NCI-H187 (cell line): ENCODE measurements around the gene NCCRP1.

Experiments
- DNase-seq, 2 experiments: peaks; one replicate each; lab custom pipeline; 2025; lab: John Stamatoyannopoulos, UW

NCCRP1 gene, protein sequence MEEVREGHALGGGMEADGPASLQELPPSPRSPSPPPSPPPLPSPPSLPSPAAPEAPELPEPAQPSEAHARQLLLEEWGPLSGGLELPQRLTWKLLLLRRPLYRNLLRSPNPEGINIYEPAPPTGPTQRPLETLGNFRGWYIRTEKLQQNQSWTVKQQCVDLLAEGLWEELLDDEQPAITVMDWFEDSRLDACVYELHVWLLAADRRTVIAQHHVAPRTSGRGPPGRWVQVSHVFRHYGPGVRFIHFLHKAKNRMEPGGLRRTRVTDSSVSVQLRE

DNA sequence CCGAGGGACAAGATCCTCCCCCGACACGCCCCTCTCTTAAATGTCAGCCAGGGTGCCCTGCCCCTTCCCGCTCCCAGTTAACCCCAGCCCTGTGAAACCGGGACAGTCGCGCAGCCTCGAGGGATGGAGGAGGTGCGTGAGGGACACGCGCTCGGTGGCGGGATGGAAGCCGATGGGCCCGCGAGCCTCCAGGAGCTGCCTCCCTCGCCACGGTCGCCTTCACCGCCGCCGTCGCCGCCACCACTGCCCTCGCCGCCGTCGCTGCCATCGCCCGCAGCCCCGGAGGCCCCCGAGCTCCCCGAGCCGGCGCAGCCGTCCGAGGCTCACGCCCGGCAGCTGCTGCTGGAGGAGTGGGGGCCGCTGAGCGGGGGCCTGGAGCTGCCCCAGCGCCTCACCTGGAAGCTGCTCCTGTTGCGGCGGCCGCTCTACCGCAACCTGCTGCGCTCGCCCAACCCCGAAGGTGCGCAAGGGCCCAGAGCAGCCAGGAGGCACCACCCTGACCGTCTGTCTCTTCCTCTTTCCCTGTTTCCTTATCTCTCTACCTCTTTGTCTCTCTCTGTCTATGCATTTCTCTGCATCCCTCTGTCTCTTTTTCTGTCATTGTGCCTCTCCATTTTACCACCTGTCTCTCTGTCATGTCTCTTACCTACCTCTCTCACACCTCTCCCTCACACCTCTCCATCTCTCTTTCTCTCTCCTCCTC lies at the start of gene NCCRP1:
TSS of gene NCCRP1 (plus strand) at position 105 of the 703 bp plus-strand sequence. CDS start at position 124, 19 bp downstream.
- no peak for DNase-seq

DNA sequence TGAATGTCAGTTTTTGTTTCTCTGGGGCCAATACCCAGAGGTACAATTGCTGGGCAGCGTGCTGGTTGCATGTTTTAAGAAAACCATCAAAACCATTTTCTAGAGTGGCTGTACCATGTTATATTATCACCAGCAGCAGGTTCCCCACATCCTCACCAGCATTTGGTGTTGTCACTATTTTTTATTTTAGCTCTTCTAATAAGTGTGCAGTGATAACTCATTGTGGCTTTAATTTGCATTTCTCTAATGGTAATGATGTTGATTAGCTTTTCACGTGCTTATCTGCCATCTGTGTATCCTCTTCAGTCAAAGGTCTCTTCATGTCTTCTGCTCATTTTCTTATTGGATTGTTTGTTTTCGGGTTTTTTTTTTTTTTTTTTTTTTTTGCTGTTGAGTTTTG lies 49.3 kb upstream of the NCCRP1 start:
- no peak for DNase-seq

DNA sequence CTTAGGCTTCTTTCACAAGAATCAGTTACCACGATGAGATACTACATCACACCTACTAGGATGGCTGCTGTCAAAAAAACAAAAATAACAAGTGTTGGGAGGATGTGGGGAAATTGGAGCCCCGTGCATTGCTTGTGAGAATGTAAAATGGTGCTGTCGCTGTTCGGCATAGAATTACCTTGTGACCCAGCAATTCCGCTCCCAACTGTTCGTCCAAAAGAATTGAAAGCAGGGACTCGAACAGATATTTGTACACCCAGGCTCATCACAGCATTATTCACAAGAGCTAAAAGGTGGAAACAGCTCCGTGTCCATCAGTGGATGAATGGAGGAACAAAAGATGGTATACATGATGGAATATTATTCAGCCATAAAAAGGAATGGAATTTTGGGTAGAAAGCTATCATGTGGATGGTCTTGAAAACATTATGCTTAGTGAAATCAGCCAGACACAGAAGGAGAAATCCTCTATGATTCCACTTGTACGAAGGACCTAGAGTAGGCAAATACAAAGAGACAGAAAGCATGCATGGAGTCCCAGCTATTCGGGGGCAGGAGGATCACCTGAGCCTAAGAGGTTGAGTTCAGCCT lies 47.7 kb upstream of the NCCRP1 start:
- no peak for DNase-seq

DNA sequence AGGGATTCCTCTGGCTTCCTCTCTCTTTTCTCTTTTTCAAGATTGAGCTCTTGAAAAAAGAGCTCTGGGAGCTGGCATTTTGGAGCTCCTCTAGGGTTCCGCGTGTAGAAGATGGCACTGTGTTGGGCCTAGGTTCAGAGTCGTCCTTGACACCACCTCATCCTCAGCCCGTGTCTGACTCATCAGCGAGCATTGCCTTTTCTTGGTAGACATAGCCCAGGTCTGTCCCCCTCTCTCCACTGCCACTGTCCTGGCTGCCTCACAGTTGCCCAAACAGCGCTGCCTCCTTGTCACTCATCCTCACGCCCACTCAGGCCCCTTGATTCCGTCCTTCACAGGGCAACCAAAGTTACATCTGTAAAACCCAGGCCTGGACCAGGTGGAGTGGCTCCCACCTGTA lies 46.5 kb upstream of the NCCRP1 start:
- no peak for DNase-seq

DNA sequence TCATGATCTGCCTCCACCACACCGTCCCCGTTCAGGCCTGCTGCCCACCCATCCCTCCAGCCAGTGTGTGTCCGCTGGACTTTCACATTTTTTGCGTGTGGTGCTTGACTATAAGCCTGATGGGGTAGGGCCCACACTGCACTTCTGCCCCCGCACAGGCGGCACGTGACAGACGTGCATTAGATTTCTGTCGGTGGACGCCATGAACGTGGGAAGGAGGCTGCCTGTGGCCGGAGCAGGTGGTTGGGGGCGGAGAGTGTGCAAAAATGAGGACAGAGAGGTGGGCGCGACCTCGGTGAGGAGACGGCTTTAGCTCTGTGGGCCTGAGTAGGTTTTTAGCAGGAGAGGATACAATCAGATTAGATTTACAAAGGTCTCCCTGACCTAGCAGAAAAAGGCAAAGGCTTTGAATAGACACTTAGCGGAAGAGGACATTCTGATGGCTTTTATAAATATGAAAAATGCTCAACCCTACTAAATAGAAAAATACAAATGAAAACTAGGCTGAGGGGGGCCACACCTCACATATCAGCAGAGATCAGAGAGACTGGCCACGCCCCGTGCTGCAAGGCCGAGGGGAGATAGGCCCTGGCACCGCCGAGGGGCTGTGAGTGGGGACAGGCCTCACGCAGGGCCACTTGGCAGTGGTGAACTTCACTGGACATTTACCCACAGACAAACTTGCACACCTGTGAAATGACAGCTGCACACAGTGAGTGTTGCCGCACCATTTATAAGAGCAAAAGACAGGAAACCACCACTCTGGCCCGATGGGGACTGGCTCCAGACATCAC lies 45.8 kb upstream of the NCCRP1 start:
- DNase-seq: no peak

DNA sequence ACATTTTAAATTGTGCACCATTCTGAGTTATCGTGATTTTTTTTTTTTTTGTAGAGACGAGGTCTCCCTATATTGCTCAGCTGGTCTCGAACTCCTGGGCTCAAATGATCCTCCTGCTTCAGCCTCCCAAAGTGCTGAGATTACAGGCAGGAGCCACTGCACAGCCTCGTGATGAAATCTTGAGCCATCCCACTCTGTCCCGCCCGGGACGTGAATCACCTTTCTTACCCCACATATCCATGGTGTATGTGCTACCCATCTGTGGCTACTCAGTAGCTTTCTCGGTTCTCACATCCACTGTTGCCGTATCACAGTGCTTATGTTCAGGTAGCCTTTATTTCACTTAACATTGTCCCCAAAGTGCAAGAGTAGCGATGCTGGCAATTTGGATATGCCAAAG lies 44.7 kb upstream of the NCCRP1 start:
- DNase-seq: no peak

DNA sequence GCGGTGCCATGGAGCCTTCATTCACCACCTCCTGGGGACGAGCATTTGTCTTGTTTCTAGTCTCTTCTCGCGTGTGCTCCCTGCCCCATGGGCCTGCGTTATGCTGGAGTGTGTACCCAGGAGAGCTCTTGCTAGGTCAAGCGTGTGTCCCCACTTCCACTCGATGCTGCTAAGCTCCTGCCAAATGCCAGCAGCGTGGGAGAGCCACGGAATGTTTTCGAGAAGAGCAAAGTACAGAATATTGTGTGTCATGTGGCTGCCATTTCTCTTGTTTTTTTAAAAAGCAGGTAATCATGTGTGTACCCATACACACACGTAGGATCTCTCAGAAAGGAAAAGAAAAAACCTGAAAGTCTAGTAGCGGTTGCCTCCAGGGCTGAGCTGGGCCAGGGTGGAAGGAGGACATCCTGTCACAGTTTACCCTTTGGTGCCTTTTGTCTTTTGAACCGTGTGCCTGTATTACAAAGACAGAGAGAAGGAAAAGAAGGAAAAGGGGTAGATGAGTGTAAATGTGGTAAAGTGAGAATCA lies 42.6 kb upstream of the NCCRP1 start:
- DNase-seq: no peak

DNA sequence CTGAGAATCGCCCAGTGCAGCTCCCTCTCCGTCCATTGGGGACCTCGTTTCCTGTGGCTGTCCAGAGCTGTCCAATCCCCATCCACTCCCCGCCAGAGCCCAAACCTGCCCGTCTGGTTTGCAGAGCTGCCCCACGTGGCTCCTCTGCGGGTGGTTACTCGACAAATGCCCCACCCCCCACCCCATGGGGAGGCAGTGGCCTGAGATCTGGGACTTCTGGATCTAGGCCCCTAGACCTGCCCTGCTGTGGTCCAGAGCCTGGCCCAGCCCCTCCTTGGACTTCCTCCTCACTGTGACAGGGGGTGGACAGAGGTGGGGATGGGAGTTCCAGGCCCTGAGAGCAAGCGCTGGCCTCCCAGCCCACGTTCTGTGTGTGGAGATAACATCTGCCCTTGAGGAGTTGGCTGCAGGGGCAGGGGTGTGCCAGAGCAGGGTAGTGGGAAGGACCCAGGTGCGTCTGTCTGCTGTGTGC lies 42.1 kb upstream of the NCCRP1 start:
- no peak for DNase-seq

DNA sequence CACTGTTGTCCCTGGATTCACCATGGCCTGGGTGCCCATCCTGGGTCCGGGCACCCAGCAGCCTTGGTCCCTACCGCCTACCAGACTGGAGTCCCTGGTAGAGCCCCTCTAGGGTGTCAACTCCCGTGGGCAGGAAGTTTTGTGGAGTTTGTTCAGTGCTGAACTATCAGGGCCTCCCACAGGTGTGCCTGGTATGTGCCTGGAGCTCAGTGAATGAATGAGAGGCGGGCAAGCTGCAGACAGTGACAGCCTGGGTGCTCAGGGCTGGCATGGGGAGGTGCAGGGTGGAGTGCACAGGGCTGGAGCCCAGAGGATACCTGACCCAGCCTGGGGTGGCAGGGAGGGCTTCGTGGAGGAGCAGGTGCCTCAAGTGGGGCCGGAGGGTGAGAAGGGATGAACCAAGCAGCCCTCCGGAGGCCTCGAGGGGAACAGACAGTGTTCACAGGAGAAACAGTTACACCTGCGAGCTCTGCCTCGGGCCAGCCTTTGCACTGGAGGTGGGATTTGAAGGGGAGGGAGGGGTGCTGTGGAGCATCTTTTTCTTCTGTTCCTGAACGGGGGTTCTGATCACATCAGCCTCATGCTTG lies 41.6 kb upstream of the NCCRP1 start:
- no peak for DNase-seq

DNA sequence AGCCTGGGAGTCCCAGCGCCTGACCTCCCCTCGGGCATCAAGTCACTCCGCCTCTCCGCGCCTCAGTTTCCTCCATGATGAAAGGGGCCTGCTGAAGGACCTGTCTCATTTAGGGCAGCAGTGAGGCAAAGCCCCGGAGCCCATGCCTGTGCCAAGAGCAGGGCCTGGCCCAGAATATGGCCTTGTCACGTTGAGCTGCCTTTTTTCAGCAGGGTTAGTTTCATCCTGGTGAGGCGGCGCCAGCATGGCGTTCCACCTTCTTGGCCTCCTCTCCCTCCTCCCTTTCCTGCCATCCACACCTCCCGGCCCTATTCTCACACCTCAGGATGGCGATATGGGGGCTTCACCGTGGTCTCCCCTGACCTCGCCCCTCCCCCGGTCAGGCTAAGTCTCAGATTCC lies 41.0 kb upstream of the NCCRP1 start:
- no peak for DNase-seq

DNA sequence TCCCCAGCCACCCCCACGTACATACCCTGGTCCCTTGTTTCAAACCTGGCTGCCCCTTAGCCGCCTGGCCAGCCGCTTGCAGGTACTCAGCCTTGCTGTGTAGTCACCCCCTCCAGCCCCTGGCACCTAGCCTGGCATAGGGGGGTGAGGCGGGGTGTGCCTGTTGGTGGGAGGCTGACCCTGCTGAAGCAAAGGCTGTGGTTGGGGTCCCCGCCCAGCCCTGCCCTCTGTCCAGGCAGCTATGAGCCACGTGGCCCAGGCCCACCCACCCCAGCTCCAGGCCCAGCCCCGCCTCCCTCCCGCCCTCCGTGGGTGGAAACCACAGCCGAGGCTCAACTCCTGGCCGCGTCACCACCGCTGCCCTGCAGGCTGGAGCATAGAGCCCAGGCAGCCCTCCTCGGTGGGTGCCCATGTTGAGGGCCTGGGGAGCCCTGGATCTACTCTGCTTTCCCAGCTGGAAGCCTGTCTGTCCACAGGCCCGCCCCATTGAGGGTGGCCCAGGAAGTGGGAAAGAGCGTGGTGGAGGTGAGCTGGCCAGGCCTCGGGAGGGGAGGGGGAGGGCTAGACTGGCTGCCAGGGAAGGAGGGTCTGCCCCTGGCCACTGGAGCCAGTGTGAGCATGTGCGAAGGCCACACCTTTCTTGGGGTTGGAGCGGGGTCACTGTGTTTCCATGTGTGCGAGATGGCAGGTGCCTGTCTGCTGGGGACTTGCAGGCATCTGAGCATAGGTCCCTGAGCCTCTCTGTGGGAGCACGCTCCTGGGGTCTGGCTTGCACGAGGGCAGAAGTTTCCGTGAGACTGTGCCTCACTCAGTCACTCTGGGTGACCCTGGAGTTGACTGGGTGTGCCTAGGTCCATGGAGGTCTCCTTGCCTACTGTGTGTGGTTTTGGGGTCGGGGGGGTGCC lies 40.2 kb upstream of the NCCRP1 start:
- DNase-seq: no peak

DNA sequence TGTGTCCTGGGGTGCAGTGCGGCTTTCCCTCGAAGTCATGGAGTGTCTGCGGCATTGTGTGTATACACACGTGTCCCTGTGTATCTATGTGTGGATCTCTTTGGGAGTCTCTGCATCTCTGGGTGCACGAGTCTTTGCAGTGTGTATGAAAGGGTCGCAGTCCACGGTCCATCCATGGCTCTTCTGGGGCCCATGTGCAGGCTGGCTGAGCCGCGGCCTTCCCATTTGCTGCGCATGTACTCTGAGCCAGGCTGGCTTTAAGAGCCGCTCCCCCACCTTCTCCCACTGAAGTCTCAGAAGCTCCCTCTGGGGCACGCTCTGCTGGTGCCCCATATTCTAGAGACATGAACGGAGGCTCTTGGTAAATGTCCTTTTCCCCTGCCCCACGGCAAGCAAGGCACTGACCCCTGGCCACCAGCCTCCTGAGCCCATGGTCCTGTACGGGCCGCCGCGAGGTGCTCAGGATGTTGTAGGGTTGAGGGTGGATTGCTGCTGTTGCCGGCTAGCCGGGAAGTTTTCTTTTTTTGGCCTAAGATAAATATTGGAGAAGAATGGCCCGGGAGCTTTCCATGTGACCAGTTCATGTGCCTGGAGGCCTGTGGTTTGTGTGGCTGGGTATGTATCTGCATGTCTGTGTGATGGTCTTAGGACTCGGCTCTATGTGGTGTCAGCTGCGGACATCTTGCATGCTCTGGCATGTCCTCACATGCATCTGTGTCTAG lies 39.3 kb upstream of the NCCRP1 start:
- no peak for DNase-seq

DNA sequence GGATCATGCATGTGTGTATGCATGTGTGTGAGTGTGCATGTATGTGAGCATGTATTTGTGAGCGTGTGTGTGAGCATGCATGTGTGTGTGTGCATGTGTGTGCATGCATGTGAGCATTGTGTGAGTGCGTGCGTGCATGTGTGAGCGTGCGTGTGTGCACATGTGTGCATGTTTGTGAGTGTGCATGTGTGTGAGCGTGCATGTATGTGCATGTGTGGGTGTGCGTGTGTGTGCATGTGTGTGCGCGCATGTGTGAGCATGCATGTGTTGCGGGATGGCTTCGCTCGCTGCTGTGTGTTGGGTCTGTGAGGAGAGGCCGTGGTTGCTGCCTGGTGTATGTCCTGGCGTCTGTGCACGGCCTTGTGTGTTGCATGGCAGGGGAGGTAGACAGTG lies 38.8 kb upstream of the NCCRP1 start:
- DNase-seq: no peak

DNA sequence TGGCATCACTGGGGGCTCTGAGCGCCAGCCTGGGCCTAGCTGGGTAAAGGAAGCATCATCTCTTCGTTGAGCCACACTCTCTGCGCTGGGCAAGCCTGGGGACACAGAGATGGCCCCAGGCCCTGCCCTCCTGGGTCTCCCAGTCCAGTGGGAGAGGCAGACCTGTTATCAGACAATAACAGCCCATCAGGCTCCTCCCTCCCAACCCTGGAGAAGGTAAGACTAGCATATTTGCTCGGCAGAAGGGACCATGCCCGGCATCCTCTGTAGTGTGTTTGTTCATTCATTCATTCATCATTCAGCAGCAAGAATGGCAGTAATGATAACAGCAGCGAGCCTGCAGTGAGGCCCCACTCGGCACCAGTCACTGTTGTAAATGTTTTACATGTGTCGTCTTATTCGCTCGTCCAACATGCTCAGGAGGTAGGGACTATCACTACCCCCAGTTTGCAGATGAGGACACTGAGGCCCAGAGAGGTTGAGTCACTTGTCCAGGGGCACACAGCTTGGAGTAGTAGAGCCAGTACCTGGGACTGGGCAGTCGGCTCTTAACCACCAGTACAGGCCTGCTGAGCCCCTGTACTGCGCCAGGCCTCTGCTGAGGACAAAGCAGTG lies 38.0 kb upstream of the NCCRP1 start:
- DNase-seq: no peak

DNA sequence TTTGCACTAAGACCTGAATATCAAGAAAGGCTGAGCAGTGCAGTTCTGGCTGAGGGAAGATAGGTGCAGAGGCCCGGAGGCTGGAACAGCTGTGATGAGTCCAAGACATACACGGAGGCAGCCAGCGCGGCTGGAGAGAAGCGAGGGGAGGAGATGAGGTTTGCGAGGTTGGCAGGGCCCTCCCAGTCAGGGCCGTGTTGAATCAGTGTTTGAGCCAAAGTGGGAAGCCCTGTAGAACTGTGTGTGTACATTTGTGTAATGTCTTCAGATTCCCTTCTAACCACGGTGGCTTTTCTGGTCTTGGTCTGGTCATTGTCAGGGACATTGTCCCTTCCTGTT lies 36.3 kb upstream of the NCCRP1 start:
- no peak for DNase-seq

DNA sequence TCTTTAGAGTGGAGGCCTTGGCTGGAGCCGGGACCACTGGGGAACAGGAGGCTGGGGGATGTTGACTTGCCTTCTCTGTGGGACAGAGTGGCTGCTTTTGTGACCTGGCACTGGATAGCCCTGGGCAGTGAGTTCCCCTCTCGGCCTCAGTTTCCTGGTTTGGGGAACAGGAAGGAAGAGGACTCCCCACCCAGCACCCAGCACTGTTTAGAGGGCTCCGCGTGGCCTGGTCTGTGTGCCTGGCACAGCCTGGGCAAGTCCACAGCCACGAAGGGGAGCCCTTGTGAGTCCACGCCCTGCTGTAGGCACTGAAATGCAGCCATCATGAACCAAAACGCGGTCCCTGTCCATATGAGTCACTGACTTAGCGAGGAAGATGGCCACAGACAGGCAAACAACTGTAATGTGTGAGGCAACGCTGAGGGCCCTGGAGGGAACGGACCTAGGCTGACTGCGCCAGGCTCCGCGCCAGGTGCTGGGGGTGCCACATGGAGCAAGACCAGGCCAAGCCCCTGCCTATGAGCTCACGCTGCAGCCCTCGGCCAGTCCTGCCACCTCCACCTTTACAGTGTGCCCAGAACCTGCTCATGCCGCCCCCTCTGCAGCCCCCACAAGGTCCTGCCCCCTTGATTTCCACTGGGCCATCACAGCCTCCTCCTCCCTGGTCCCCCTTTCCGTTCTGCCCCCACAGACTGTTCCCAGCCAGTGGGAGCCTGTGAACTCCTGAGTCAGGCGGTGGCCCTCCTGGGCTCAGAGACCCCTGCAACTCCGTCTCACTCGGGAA lies 35.7 kb upstream of the NCCRP1 start:
- no peak for DNase-seq

DNA sequence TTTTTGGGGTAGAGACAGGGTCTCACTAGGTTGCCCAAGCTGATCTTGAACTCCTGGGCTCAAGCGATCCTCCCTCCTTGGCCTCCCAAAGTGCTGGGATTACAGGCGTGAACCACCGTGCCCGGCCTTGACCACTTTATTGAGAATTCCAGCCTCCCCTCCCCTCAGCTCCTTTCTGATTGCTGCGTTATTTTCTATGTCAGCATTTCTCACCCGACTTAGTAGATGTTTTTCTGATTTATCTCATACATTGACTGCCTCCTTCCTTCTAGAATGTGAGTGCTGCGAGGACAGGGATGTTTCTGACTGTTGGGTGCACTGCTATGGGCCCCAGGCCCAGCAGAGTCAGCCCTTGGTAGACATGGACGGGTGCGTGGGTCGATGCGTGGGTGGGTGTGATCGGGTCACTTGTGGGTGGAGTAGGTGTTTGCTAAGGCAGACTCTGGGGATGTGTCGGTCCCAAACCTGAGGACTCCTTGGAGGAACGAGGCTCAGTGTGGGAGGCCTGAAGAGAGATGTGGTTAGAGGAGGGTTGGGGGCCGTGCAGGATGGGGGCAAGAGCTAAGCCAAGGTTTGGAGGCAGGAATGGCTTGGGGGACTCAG lies 34.2 kb upstream of the NCCRP1 start:
- DNase-seq: no peak

DNA sequence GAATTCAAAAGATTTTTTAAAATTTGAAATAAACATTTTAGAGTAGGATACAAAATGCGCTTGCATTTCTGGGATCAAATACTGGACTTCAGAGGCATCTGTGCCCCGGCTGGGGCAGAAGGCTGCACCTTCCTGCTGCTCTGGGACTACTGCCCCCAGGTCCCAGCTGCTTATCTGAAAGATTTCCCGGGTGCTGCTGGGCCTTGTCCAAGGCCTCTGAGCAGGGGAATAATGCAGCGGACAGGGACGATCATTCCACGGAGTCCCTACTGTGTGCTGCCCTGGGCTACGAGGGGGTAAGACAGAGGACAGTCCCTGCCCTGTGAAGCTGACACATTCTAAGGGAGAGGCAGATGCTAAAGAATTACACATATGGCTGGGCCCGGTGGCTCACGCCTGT lies 33.1 kb upstream of the NCCRP1 start:
- no peak for DNase-seq

DNA sequence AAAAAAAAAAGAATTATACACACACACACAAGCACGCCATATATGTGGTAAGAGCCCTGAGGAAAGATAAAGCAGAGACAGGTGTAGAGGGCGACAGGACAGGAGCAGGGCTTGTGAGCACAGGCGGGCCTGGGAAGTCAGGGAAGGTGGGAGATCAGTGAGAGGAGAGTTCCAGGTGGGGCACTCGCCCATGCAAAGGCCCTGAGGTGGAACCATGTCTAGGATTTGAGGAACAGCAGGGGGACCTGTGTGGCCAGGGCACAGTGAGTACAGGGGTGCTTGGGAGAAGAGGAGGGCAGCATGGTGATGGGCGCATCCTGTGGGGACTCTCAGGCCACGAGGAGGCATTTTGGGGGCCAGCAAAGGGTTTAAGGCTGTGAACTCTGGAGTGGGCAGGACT lies 32.5 kb upstream of the NCCRP1 start:
- DNase-seq: no peak
